NT2/D1 (cell line): Measurements from ENCODE around the gene NEUROG2.

Experiments used
- YY1 ChIP-seq: IDR thresholded peaks from 2 replicates; pipeline ENCODE4 v1.6.1; 2011; ENCODE audit not compliant: insufficient read length, insufficient read depth
- ZNF274 ChIP-seq: IDR thresholded peaks from 2 replicates; pipeline ENCODE4 v1.6.1; 2011; ENCODE audit warnings: mild to moderate bottlenecking, low read depth, low read length

GRCh38 chr4:112516066-112516470 lies at the start of gene NEUROG2:
- TF ChIP-seq YY1 (no peak), ZNF274 (no peak)
